ENCODE data around the gene PANK1.

PANK1 gene

GRCh38 chr10:89644967-89645741 is at the start of gene PANK1 (continued):
- TF ChIP-seq ZNF518A (tag by site-specific recombination; conservative IDR thresholded peaks at IDR 0.05; ENCODE audit: low read depth) (0 out of 2 replicates have a peak, but pooled peaks have one; percentile 10), ZNF24 (tag by site-specific recombination; IDR thresholded peaks at IDR 0.05) (peak; percentile 61; the same call in 1 of the 2 replicates), ZNF280C (tag by site-specific recombination; IDR thresholded peaks at IDR 0.05) (no peak), ZNF324 (tag by site-specific recombination; IDR thresholded peaks at IDR 0.05) (0 out of 2 replicates have a peak, but pooled peaks have one; percentile 27), ZNF530 (tag by site-specific recombination; IDR thresholded peaks at IDR 0.05; ENCODE audit: low read depth) (no peak), ZNF354C (tag by site-specific recombination; IDR thresholded peaks at IDR 0.05; ENCODE audit: borderline replicate concordance, low read depth) (no peak), ZBTB11 (tag by site-specific recombination; conservative IDR thresholded peaks at IDR 0.05; ENCODE audit: low read depth) (no peak), PBX3 (CRISPR knock-in tag; IDR thresholded peaks at IDR 0.05) (0 out of 2 replicates have a peak, but pooled peaks have one; percentile 3), ZBTB20 (tag by site-specific recombination; IDR thresholded peaks at IDR 0.05) (peak; percentile 67), IKZF3 (tag by site-specific recombination; IDR thresholded peaks at IDR 0.05) (no peak), ZNF449 (tag by site-specific recombination; IDR thresholded peaks at IDR 0.05) (peak; percentile 95), KLF7 (tag by site-specific recombination; IDR thresholded peaks at IDR 0.05; ENCODE audit: borderline replicate concordance) (0 out of 2 replicates have a peak, but pooled peaks have one; percentile 14), ZNF138 (tag by site-specific recombination; IDR thresholded peaks at IDR 0.05; ENCODE audit: borderline replicate concordance) (no peak), KLF16 (tag by site-specific recombination; IDR thresholded peaks at IDR 0.05) (peak; percentile 65; the same call in 1 of the 2 replicates), GLIS2 (tag by site-specific recombination; IDR thresholded peaks at IDR 0.05) (no peak), ZNF18 (tag by site-specific recombination; IDR thresholded peaks at IDR 0.05) (peak; percentile 43; the same call in 1 of the 2 replicates), ZFP69B (tag by site-specific recombination; IDR thresholded peaks at IDR 0.05) (peak; percentile 50; the same call in 1 of the 2 replicates), SP2 (tag by site-specific recombination; IDR thresholded peaks at IDR 0.05) (peak; percentile 55), ZSCAN18 (tag by site-specific recombination; IDR thresholded peaks at IDR 0.05) (0 out of 2 replicates have a peak, but pooled peaks have one; percentile 31), FEZF1 (tag by site-specific recombination; IDR thresholded peaks at IDR 0.05) (peak; percentile 90), WT1 (tag by site-specific recombination; IDR thresholded peaks at IDR 0.05) (peak; percentile 99)

All from HEK293 (cell line).